Osteoblast (primary cell): ENCODE data around the gene SLC26A1. TPM values are rescaled to one million over a fixed set of nuclear protein-coding genes. Genes with fewer than 3 reads are reported as not detected.

ENCODE experiments used
- DNase-seq: peaks from one replicate; pipeline ENCODE4 v3.0.0; 2011; ENCODE audit warnings: low spot score, mixed read lengths; ENCODE audit not compliant: insufficient read length; ENCODE audit errors: missing footprints
- H2AFZ ChIP-seq: 2 replicates; pipeline ENCODE4 v1.6.0; 2011; ENCODE audit warnings: mild to moderate bottlenecking, low read length
- H3K27ac ChIP-seq: 2 replicates; pipeline ENCODE4 v1.5.1; 2011; ENCODE audit warnings: mild to moderate bottlenecking, low read depth, low read length, moderate library complexity
- H3K27me3 ChIP-seq: 2 replicates; pipeline ENCODE4 v1.6.0; 2012; ENCODE audit warnings: mild to moderate bottlenecking, control low read depth, inconsistent platforms, low read length, moderate library complexity; ENCODE audit not compliant: insufficient read depth
- H3K36me3 ChIP-seq: 2 replicates; pipeline ENCODE4 v1.5.1; 2011; ENCODE audit warnings: mild to moderate bottlenecking, low read length, control low read depth, moderate library complexity; ENCODE audit not compliant: insufficient read depth
- H3K4me1 ChIP-seq: 2 replicates; pipeline ENCODE4 v1.5.1; 2011; ENCODE audit warnings: mild to moderate bottlenecking, low read length, control low read depth, moderate library complexity; ENCODE audit not compliant: insufficient read depth
- H3K4me2 ChIP-seq: 2 replicates; pipeline ENCODE4 v1.6.0; 2011; ENCODE audit warnings: mild to moderate bottlenecking, low read length; ENCODE audit not compliant: insufficient read depth
- H3K4me3 ChIP-seq: fragments of 200-600 bp; sonication (generic); 3 replicates; pipeline ENCODE4 v1.5.1; 2012; ENCODE audit warnings: mild to moderate bottlenecking, low read length, inconsistent platforms; ENCODE audit not compliant: insufficient read depth
- H3K79me2 ChIP-seq: 2 replicates; pipeline ENCODE4 v1.6.0; 2012; ENCODE audit warnings: mild to moderate bottlenecking, low read length, control low read depth, inconsistent platforms; ENCODE audit not compliant: insufficient read depth
- H3K9me3 ChIP-seq: 2 replicates; pipeline ENCODE4 v1.5.1; 2011; ENCODE audit warnings: low read depth, low read length, control low read depth
- H4K20me1 ChIP-seq: 2 replicates; pipeline ENCODE4 v1.6.0; 2012; ENCODE audit warnings: mild to moderate bottlenecking, low read length, control low read depth; ENCODE audit not compliant: insufficient read depth
- total RNA-seq: library from RNA; depleted of rRNA; stranded (reverse); fragments of >200 nt; gene quantifications from 2 replicates; pipeline ENCODE4 v1.2.3, GENCODE V29; 2012
- TF ChIP-seq, protein P1 (sequence below): IDR thresholded peaks from 2 replicates; pipeline ENCODE4 v1.5.1; 2011; ENCODE audit warnings: mild to moderate bottlenecking, low read depth, low read length, moderate library complexity; ENCODE audit errors: extremely low read depth

Gene SLC26A1
- total RNA-seq, 1 donor: 0.36 TPM

DNA sequence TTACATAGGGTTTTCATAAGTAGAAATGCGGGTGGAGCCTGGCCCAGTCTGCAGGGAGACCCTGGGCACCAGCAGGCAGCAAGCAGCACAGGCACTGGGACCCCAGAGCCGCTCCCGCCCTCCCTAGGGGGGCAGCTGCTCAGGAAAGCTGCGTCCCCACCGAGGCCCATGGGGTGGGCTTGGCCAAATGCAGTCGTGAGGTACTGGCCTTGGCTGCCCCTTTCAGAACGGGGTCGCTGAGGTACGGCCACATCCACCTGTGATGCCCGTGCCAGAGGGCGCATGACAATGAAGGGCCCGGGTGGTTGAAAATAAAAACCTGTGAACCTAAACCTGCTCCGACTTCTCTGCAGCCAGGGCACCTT, 44.3 kb downstream of the SLC26A1 start:
- TF ChIP-seq, protein P1, sequence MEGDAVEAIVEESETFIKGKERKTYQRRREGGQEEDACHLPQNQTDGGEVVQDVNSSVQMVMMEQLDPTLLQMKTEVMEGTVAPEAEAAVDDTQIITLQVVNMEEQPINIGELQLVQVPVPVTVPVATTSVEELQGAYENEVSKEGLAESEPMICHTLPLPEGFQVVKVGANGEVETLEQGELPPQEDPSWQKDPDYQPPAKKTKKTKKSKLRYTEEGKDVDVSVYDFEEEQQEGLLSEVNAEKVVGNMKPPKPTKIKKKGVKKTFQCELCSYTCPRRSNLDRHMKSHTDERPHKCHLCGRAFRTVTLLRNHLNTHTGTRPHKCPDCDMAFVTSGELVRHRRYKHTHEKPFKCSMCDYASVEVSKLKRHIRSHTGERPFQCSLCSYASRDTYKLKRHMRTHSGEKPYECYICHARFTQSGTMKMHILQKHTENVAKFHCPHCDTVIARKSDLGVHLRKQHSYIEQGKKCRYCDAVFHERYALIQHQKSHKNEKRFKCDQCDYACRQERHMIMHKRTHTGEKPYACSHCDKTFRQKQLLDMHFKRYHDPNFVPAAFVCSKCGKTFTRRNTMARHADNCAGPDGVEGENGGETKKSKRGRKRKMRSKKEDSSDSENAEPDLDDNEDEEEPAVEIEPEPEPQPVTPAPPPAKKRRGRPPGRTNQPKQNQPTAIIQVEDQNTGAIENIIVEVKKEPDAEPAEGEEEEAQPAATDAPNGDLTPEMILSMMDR: no peak
- DNase-seq: peak; percentile 77
- H3K4me3 ChIP-seq: no peak overlapping the region
- H4K20me1 ChIP-seq: peaks cover 10% of the 10 kb centered on the region
- no peaks in the 10 kb centered on the region for H3K79me2 ChIP-seq
- H3K4me1 ChIP-seq: no peaks in the 10 kb centered on the region
- no peaks in the 10 kb centered on the region for H3K36me3 ChIP-seq
- no peak overlapping the region for H3K4me2 ChIP-seq
- no peak overlapping the region for H2AFZ ChIP-seq
- no peaks in the 10 kb centered on the region for H3K27me3 ChIP-seq
- no peaks in the 10 kb centered on the region for H3K9me3 ChIP-seq
- no peak overlapping the region for H3K27ac ChIP-seq

DNA sequence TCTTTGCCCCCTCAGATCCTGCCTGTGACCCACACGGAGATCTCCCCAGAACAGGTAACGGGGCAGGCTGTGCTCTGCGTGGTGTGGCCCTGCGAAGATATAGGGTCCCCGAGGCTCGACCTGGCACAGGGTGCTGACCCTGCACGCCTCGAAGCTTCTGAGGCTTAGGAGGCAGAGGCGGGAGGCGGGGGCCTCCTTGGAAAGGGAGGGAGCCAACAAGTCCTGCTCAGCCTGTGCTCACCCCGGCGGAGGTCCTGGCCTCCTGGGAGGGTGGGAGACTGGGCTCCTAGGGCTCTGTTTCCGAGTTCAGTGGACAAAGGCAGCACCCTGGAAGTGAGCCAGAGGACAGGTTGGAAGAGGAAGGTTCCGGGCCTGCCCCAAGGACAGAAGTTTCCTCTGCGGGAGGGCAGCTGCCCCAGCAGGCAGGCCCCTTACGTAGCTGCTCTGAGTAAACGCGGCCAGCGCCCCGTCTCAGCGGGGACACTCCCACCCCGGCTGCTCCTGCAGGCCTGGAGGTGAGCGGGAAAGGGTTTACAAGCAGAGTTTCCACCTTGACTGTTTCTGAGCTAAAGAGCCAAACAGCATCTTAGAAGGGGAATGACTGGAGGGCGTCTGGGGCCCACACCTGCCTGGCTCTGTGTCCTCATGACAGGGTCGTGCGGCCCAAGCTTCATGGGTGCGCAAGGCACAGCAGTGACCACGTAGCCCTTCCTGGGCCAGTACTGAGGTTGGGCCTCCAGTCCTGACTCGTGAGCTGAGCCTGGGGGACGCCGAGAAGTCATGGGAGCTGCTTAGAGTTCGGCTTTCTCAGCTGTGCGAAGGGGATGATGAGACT, 44.9 kb downstream of the SLC26A1 start:
- DNase-seq: peak; percentile 66
- H3K36me3 ChIP-seq: no peaks in the 10 kb centered on the region
- no peak overlapping the region for H3K27ac ChIP-seq
- TF ChIP-seq, protein P1: no peak
- no peak overlapping the region for H3K4me3 ChIP-seq
- H3K27me3 ChIP-seq: no peaks in the 10 kb centered on the region
- no peak overlapping the region for H2AFZ ChIP-seq
- no peaks in the 10 kb centered on the region for H3K4me1 ChIP-seq
- no peaks in the 10 kb centered on the region for H3K9me3 ChIP-seq
- H4K20me1 ChIP-seq: peaks cover 13% of the 10 kb centered on the region
- H3K4me2 ChIP-seq: no peak overlapping the region
- no peaks in the 10 kb centered on the region for H3K79me2 ChIP-seq

DNA sequence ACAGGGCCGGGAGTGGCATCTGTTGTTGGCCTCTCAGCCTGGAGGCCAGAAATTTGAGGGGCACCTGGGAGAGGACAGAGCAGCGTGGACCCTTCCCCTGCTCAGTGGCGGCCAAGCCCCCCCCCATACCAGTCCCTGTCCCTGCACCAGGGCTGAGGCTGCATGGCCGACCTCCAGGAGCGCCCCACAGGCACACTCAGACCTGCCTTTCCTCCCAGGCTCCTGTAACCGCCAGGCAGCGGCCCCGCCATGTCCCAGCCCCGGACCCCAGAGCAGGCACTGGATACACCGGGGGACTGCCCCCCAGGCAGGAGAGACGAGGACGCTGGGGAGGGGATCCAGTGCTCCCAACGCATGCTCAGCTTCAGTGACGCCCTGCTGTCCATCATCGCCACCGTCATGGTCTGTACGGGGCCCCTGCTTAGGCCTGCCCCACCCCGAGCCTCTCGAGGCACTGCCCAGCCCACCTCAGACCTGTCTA, 45.7 kb downstream of the SLC26A1 start:
- no peaks in the 10 kb centered on the region for H3K27me3 ChIP-seq
- DNase-seq: peak; percentile 87
- TF ChIP-seq, protein P1: no peak
- H3K9me3 ChIP-seq: no peaks in the 10 kb centered on the region
- no peaks in the 10 kb centered on the region for H3K79me2 ChIP-seq
- H3K27ac ChIP-seq: no peak overlapping the region
- H2AFZ ChIP-seq: no peak overlapping the region
- no peaks in the 10 kb centered on the region for H3K36me3 ChIP-seq
- H3K4me2 ChIP-seq: no peak overlapping the region
- no peaks in the 10 kb centered on the region for H3K4me1 ChIP-seq
- peaks cover 13% of the 10 kb centered on the region for H4K20me1 ChIP-seq
- H3K4me3 ChIP-seq: no peak overlapping the region
